Measurements from ENCODE around the gene STARD13. TPM values are rescaled to one million over a fixed set of nuclear protein-coding genes. Genes with fewer than 3 reads are reported as not detected.

The STARD13 gene
- polyA plus RNA-seq, 1 donor (not counting 4 experiments of a cell fraction or from before 2014, with no cell fraction given) = 11.9 TPM

DNA sequence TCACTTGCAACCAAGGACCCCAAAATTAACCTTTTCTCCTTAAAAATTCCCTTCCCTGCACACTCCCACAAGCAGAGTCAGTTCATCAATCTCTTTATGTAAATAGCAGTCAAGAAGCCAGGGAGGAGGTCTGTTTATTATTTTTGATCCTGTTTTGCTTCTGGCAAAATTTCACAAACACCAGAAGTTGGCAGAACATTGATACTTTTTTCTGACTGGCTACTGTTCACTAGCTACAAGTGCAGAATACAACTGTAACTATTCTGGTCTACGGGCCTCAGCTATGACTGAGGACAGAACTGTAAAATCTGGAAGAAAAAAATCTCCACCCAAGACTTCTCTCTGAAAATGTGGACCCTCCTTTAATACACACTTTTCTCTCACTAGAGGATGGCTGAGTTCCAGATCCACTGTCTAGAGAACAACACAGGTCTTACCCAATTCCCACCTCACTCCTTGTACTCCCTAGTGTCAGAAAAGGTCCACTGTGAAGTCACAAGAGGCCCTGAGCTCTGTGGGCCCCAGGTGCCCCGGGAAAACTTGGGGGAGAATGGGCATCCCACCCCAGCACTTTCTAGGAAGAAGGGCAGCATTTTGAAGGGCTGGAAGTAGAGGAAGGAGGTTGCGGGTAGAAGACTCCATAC, 14.5 kb downstream of the STARD13 start:
- H3K27ac ChIP-seq (ENCODE audit: control insufficient read depth, insufficient read depth, low read length) = no peak overlapping the region
- dilution Hi-C loops (cut with MboI; ENCODE audit: extremely low pct_ligation_motif_present, low sequenced_read_pairs) = no loop called here
- DNase-seq (ENCODE audit: low read depth, low spot score) = no peak
- no peak overlapping the region for H3K4me3 ChIP-seq (ENCODE audit: control insufficient read depth in 2 of 3, extremely low read depth in 1 of 3, insufficient read depth in 2 of 3, low read depth in 1 of 3, low read length in 3 of 3)
- TF ChIP-seq EZH2 (IDR thresholded peaks at IDR 0.05; ENCODE audit: low read length) = no peak
- TF ChIP-seq, protein P1, sequence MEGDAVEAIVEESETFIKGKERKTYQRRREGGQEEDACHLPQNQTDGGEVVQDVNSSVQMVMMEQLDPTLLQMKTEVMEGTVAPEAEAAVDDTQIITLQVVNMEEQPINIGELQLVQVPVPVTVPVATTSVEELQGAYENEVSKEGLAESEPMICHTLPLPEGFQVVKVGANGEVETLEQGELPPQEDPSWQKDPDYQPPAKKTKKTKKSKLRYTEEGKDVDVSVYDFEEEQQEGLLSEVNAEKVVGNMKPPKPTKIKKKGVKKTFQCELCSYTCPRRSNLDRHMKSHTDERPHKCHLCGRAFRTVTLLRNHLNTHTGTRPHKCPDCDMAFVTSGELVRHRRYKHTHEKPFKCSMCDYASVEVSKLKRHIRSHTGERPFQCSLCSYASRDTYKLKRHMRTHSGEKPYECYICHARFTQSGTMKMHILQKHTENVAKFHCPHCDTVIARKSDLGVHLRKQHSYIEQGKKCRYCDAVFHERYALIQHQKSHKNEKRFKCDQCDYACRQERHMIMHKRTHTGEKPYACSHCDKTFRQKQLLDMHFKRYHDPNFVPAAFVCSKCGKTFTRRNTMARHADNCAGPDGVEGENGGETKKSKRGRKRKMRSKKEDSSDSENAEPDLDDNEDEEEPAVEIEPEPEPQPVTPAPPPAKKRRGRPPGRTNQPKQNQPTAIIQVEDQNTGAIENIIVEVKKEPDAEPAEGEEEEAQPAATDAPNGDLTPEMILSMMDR (optimal IDR thresholded peaks at IDR 0.05 in 1 of 3, IDR thresholded peaks at IDR 0.05 in 1 of 3, conservative IDR thresholded peaks at IDR 0.05 in 1 of 3; ENCODE audit: extremely low read depth in 1 of 3, insufficient read depth in 2 of 3, low read length in 3 of 3) = no peak
- no peaks in the 10 kb centered on the region for H3K9me1 ChIP-seq (ENCODE audit: control insufficient read depth, extremely low read depth, insufficient read depth, low read length)
- H4K20me1 ChIP-seq (ENCODE audit: control insufficient read depth, extremely low read depth, insufficient read depth, low read length) = no peaks in the 10 kb centered on the region
- no peak overlapping the region for H2AFZ ChIP-seq (ENCODE audit: control insufficient read depth, low read length)
- H3K9ac ChIP-seq (ENCODE audit: control insufficient read depth, extremely low read depth, insufficient read depth, low read length) = no peak overlapping the region
- no peaks in the 10 kb centered on the region for H3K27me3 ChIP-seq (ENCODE audit: control insufficient read depth, extremely low read depth, insufficient read depth, low read length)
- peaks cover 36% of the 10 kb centered on the region for H3K4me1 ChIP-seq (ENCODE audit: control insufficient read depth, extremely low read depth, insufficient read depth, low read length)
- H3K36me3 ChIP-seq (ENCODE audit: control insufficient read depth in 2 of 2, extremely low read depth in 1 of 2, insufficient read depth in 2 of 2, low read length in 2 of 2) = peaks cover 4 to 6% of the 10 kb centered on the region in 2 experiments
- H3K79me2 ChIP-seq (ENCODE audit: control insufficient read depth, insufficient read depth, low read length) = peaks cover 81% of the 10 kb centered on the region
- H3K4me2 ChIP-seq (ENCODE audit: control insufficient read depth, extremely low read depth, insufficient read depth, low read depth, low read length) = peak overlapping the region; percentile 8
- no peak for FAIRE-seq
- H3K9me3 ChIP-seq (ENCODE audit: control insufficient read depth, low read depth, low read length) = no peaks in the 10 kb centered on the region

DNA sequence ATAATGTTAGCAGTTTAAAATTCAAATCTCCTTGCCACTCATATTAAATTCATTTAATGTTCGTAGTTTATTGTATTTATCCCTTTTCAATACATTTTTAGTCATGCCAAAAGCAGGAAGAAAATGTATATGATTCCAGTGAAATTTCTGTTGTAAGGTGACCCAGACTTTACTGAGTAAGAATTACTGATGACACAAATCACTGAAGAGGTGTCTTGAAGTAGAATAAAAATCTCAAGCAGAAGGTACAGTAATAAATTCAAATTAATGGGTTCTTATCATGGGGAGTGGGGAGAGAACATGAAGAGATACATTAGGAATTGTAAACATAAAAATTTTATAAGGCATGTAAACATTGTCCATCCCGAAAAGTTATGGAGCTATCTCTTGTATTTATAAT, 19.9 kb downstream of the STARD13 start:
- H3K4me3 ChIP-seq (ENCODE audit: control insufficient read depth in 2 of 3, extremely low read depth in 1 of 3, insufficient read depth in 2 of 3, low read depth in 1 of 3, low read length in 3 of 3) = no peak overlapping the region
- dilution Hi-C loops (cut with MboI; ENCODE audit: extremely low pct_ligation_motif_present, low sequenced_read_pairs) = no loop called here
- H3K36me3 ChIP-seq (ENCODE audit: control insufficient read depth in 2 of 2, extremely low read depth in 1 of 2, insufficient read depth in 2 of 2, low read length in 2 of 2) = peaks cover 2 to 8% of the 10 kb centered on the region in 2 experiments
- FAIRE-seq = no peak
- H3K9me3 ChIP-seq (ENCODE audit: control insufficient read depth, low read depth, low read length) = no peaks in the 10 kb centered on the region
- H3K4me2 ChIP-seq (ENCODE audit: control insufficient read depth, extremely low read depth, insufficient read depth, low read depth, low read length) = no peak overlapping the region
- H3K79me2 ChIP-seq (ENCODE audit: control insufficient read depth, insufficient read depth, low read length) = peaks cover 67% of the 10 kb centered on the region
- no peak overlapping the region for H3K9ac ChIP-seq (ENCODE audit: control insufficient read depth, extremely low read depth, insufficient read depth, low read length)
- H4K20me1 ChIP-seq (ENCODE audit: control insufficient read depth, extremely low read depth, insufficient read depth, low read length) = no peaks in the 10 kb centered on the region
- TF ChIP-seq EZH2 (IDR thresholded peaks at IDR 0.05; ENCODE audit: low read length) = no peak
- TF ChIP-seq, protein P1 (optimal IDR thresholded peaks at IDR 0.05 in 1 of 3, IDR thresholded peaks at IDR 0.05 in 1 of 3, conservative IDR thresholded peaks at IDR 0.05 in 1 of 3; ENCODE audit: extremely low read depth in 1 of 3, insufficient read depth in 2 of 3, low read length in 3 of 3) = no peak
- DNase-seq (ENCODE audit: low read depth, low spot score) = no peak
- peaks cover 31% of the 10 kb centered on the region for H3K4me1 ChIP-seq (ENCODE audit: control insufficient read depth, extremely low read depth, insufficient read depth, low read length)
- H3K9me1 ChIP-seq (ENCODE audit: control insufficient read depth, extremely low read depth, insufficient read depth, low read length) = no peaks in the 10 kb centered on the region
- no peak overlapping the region for H3K27ac ChIP-seq (ENCODE audit: control insufficient read depth, insufficient read depth, low read length)
- H2AFZ ChIP-seq (ENCODE audit: control insufficient read depth, low read length) = no peak overlapping the region
- no peaks in the 10 kb centered on the region for H3K27me3 ChIP-seq (ENCODE audit: control insufficient read depth, extremely low read depth, insufficient read depth, low read length)
